IMR-90 (cell line): ENCODE results near the gene ENPP6. TPM values are rescaled to one million over a fixed set of nuclear protein-coding genes. Genes with fewer than 3 reads are reported as not detected.

ENCODE experiments used
- ATAC-seq: fragments of 200-7000 bp; cut with Tn5 transposase; 2 replicates; pipeline ENCODE4 v1.9.1; 2020; ENCODE audit warnings: low read depth, mild to moderate bottlenecking, moderate library complexity
- BruUV-seq: library from RNA; stranded (reverse); fragments of 400-500 nt; replicated peaks from 2 replicates; lab custom pipeline; 2021; lab: Mats Ljungman, UMichigan
- CTCF ChIA-PET: fragments of 300-600 bp; formaldehyde crosslinking; extraction: SDS; loops from one replicate; lab custom pipeline; 2021; ENCODE audit warnings: antibody characterized with exemption; lab: Yijun Ruan, JAX
- POLR2A ChIA-PET: fragments of 300-600 bp; sonication (Branson Sonifier 250); formaldehyde crosslinking; loops from one replicate; lab custom pipeline; 2022; ENCODE audit warnings: antibody characterized with exemption; ENCODE audit not compliant: unreplicated experiment; lab: Charles Lee
- DNase-seq: peaks from one replicate; pipeline ENCODE4 v3.0.0; 2013
- H2AFZ ChIP-seq: replicated peaks from 2 replicates; pipeline ENCODE3; 2013; ENCODE audit warnings: low read length, mild to moderate bottlenecking; ENCODE audit not compliant: poor library complexity
- H2AK5ac ChIP-seq: 2 replicates; pipeline ENCODE4 v1.6.1; 2013; ENCODE audit warnings: low read depth, low read length, inconsistent platforms
- H2AK9ac ChIP-seq: replicated peaks from 2 replicates; pipeline ENCODE3; 2013; ENCODE audit warnings: mild to moderate bottlenecking, low read depth, low read length, moderate library complexity; ENCODE audit not compliant: poor library complexity
- H2BK120ac ChIP-seq: 2 replicates; pipeline ENCODE4 v1.6.1; 2013; ENCODE audit warnings: low read depth, low read length, inconsistent platforms
- H2BK15ac ChIP-seq: 3 replicates; pipeline ENCODE4 v1.6.1; 2013; ENCODE audit warnings: low read depth, low read length, inconsistent platforms
- H2BK20ac ChIP-seq: 2 replicates; pipeline ENCODE4 v1.6.1; 2013; ENCODE audit warnings: low read depth, mild to moderate bottlenecking, inconsistent platforms, low read length, moderate library complexity
- H2BK5ac ChIP-seq: 2 replicates; pipeline ENCODE4 v1.6.1; 2013; ENCODE audit warnings: mild to moderate bottlenecking, low read depth, low read length, inconsistent platforms; ENCODE audit not compliant: poor library complexity, severe bottlenecking
- H3K14ac ChIP-seq: replicated peaks from 2 replicates; pipeline ENCODE4 v1.6.1; 2013; ENCODE audit warnings: low read depth, low read length, inconsistent platforms
- H3K18ac ChIP-seq: 2 replicates; pipeline ENCODE4 v1.6.1; 2013; ENCODE audit warnings: low read depth, low read length, control low read depth
- H3K23ac ChIP-seq: 2 replicates; pipeline ENCODE4 v1.6.1; 2013; ENCODE audit warnings: low read depth, low read length, inconsistent platforms
- H3K27ac ChIP-seq: 2 replicates; pipeline ENCODE4 v1.5.1; 2013; ENCODE audit warnings: mild to moderate bottlenecking, control low read depth, low read length; ENCODE audit not compliant: insufficient read depth
- H3K27me3 ChIP-seq: 2 replicates; pipeline ENCODE4 v1.6.1; 2013; ENCODE audit warnings: low read length; ENCODE audit not compliant: control insufficient read depth, insufficient read depth
- H3K36me3 ChIP-seq: 2 replicates; pipeline ENCODE4 v1.6.1; 2013; ENCODE audit warnings: low read length, mixed read lengths; ENCODE audit not compliant: control insufficient read depth, insufficient read depth
- H3K4ac ChIP-seq: 2 replicates; pipeline ENCODE4 v1.6.1; 2013; ENCODE audit warnings: low read depth, low read length, inconsistent platforms
- H3K4me1 ChIP-seq: 2 replicates; pipeline ENCODE4 v1.6.1; 2013; ENCODE audit warnings: low read length, mixed read lengths; ENCODE audit not compliant: control insufficient read depth, insufficient read depth
- H3K4me2 ChIP-seq: 2 replicates; pipeline ENCODE4 v1.6.1; 2013; ENCODE audit warnings: low read depth, mild to moderate bottlenecking, control low read depth, low read length, moderate library complexity
- H3K4me3 ChIP-seq: 2 replicates; pipeline ENCODE4 v1.5.1; 2013; ENCODE audit warnings: low read depth, mild to moderate bottlenecking, control low read depth, low read length, moderate library complexity; ENCODE audit not compliant: insufficient read depth
- H3K56ac ChIP-seq: 2 replicates; pipeline ENCODE4 v1.6.1; 2013; ENCODE audit warnings: low read length, inconsistent platforms; ENCODE audit not compliant: insufficient read depth; ENCODE audit errors: extremely low read depth
- H3K79me1 ChIP-seq, 2 experiments: 2 replicates each; pipeline ENCODE4 v1.6.1; 2013; ENCODE audit warnings: low read length in 2 of 2, inconsistent platforms in 1 of 2, low read depth in 1 of 2
- H3K9ac ChIP-seq: 2 replicates; pipeline ENCODE4 v1.6.1; 2013; ENCODE audit warnings: low read depth, low read length, control low read depth
- H3K9me1 ChIP-seq: 2 replicates; pipeline ENCODE4 v1.6.1; 2013; ENCODE audit warnings: low read length, inconsistent platforms; ENCODE audit not compliant: insufficient read depth
- H3K9me3 ChIP-seq: 2 replicates; pipeline ENCODE4 v1.6.1; 2013; ENCODE audit warnings: low read length; ENCODE audit not compliant: control insufficient read depth, insufficient read depth
- H4K20me1 ChIP-seq: 2 replicates; pipeline ENCODE4 v1.6.1; 2013; ENCODE audit warnings: low read length, inconsistent platforms; ENCODE audit not compliant: insufficient read depth
- H4K5ac ChIP-seq: 2 replicates; pipeline ENCODE4 v1.6.1; 2013; ENCODE audit warnings: mild to moderate bottlenecking, low read depth, low read length, control low read depth
- H4K8ac ChIP-seq, 2 experiments: 2 replicates each; pipeline ENCODE4 v1.6.1; 2013; ENCODE audit warnings: low read depth in 2 of 2, low read length in 2 of 2, control low read depth in 1 of 2, inconsistent platforms in 1 of 2
- H4K91ac ChIP-seq: 2 replicates; pipeline ENCODE4 v1.6.1; 2013; ENCODE audit warnings: low read depth, low read length, inconsistent platforms; ENCODE audit not compliant: insufficient read depth
- BHLHE40 ChIP-seq: fragments of 150-350 bp; IDR thresholded peaks from 2 replicates; pipeline ENCODE4 v1.6.1; 2016; ENCODE audit warnings: mild to moderate bottlenecking, low read depth, low read length
- CEBPB ChIP-seq: IDR thresholded peaks from 2 replicates; pipeline ENCODE4 v1.6.1; 2012; ENCODE audit warnings: low read depth, low read length, improper control_type of control experiment
- CHD1 ChIP-seq: IDR thresholded peaks from 2 replicates; pipeline ENCODE4 v1.6.1; 2012; ENCODE audit warnings: low read depth, low read length, improper control_type of control experiment
- MAFK ChIP-seq: IDR thresholded peaks from 2 replicates; pipeline ENCODE4 v1.6.1; 2012; ENCODE audit warnings: low read depth, low read length, improper control_type of control experiment
- MAZ ChIP-seq: IDR thresholded peaks from 2 replicates; pipeline ENCODE4 v1.6.1; 2012; ENCODE audit warnings: low read depth, mild to moderate bottlenecking, low read length, improper control_type of control experiment, moderate library complexity, borderline replicate concordance
- MXI1 ChIP-seq: IDR thresholded peaks from 2 replicates; pipeline ENCODE4 v1.6.1; 2012; ENCODE audit warnings: low read depth, mild to moderate bottlenecking, low read length, moderate library complexity, borderline replicate concordance
- NFE2L2 ChIP-seq: fragments of 150-350 bp; IDR thresholded peaks from 2 replicates; pipeline ENCODE4 v1.6.1; 2016; ENCODE audit warnings: low read depth, mild to moderate bottlenecking, low read length
- RCOR1 ChIP-seq: IDR thresholded peaks from 2 replicates; pipeline ENCODE4 v1.6.1; 2012; ENCODE audit warnings: mild to moderate bottlenecking, low read length, improper control_type of control experiment; ENCODE audit not compliant: insufficient replicate concordance
- WGBS, 2 experiments: methylation state at CpG; one replicate each; pipeline versions ENCODE4 v1.1.5 to v1.1.7; 2013; ENCODE audit warnings: missing lambda C conversion rate in 2 of 2; ENCODE audit not compliant: insufficient read length in 1 of 2; ENCODE audit errors: extremely low coverage in 2 of 2; 5-methylcytosine and 5-hydroxymethylcytosine counted together
- dilution Hi-C: fragments of 300-500 bp; cut with HindIII; formaldehyde crosslinking; loops from one replicate; pipeline ENCODE4 v1.14.3; 2018; ENCODE audit warnings: low sequenced_read_pairs; ENCODE audit not compliant: unreplicated experiment
- in situ Hi-C: fragments of 300-500 bp; cut with MboI; formaldehyde crosslinking; loops from 3 replicates; pipeline ENCODE4 v1.14.3; 2019; ENCODE audit warnings: low sequenced_read_pairs, inconsistent platforms, mixed read lengths
- intact Hi-C: fragments of 100-400 bp; cut with micrococcal nuclease; formaldehyde crosslinking; loops from 2 replicates; pipeline ENCODE4 v1.10.0; 2022
- polyA plus RNA-seq, 3 experiments: library from polyadenylated mRNA; depleted of rRNA; stranded (reverse); fragments of >200 nt; gene quantifications; 2 replicates each; pipeline ENCODE4 v1.2.3, GENCODE V29; 2012; ENCODE audit warnings: low replicate concordance in 1 of 3
- total RNA-seq: library from RNA; depleted of rRNA; stranded (reverse); fragments of >200 nt; gene quantifications from 2 replicates; pipeline ENCODE4 v1.2.3, GENCODE V29; 2012
- TF ChIP-seq, protein P1 (sequence below): conservative IDR thresholded peaks from 2 replicates; pipeline ENCODE4 v1.5.1; 2012; ENCODE audit warnings: mild to moderate bottlenecking, low read depth, low read length, improper control_type of control experiment
- TF ChIP-seq, protein P2 (sequence below): fragments of 150-350 bp; IDR thresholded peaks from 2 replicates; pipeline ENCODE4 v1.6.1; 2017; ENCODE audit warnings: mild to moderate bottlenecking, antibody characterized with exemption, low read length, low read depth
- TF ChIP-seq, protein P3 (sequence below): fragments of 150-350 bp; IDR thresholded peaks from 2 replicates; pipeline ENCODE4 v1.6.1; 2016; ENCODE audit warnings: low read depth, mild to moderate bottlenecking, low read length, moderate library complexity, borderline replicate concordance

Gene ENPP6
- total and polyA plus RNA-seq, 2 of the 4 experiments (the other 2 are of a cell fraction): not detected

DNA sequence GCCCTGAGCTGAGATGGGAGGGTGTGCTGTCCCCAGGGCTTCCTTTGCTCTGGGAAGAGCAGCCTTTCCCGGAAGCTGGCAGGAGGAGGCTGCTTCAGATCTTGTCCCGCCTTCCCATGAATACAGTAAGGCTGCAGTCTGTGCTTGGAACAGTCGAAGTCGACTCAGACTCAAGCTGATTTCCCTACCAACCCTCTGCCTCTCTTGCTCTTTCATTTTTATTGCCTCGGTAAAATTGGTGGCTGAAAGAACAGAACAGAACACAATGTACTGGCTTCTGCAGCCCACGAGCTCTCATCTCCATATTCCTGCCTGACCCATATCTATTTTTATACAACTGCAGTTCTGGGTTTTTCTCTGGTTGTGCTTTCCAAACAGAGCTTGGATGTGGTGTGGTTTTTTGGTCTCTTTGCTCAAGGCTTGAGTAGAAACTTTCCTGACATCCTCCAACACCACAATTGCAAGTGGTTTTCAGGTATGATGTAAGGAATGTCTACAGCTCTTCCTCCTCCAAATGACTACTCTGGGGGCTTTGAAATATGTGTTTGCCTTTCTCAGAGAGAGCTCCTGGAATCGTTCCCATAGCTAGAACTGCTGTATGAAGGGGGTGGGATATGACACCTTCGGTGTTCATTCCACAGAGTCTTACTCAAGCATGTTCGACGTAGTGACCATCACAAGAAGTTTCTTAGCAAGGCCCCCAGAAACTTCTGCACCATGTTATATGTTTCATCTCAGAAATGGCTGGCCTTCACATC is 61.3 kb downstream of the ENPP6 start:
- H3K14ac ChIP-seq: no peak overlapping the region
- no peak overlapping the region for H3K18ac ChIP-seq
- DNase-seq: no peak
- no peak overlapping the region for H3K4me3 ChIP-seq
- H3K79me1 ChIP-seq: no peaks in the 10 kb centered on the region
- dilution Hi-C loops: no loop called here
- H2BK5ac ChIP-seq: no peak overlapping the region
- 50% methylated on average over 3 of the region's 10 CpGs; no CpG with 5 or more reads in 1 of the 2 experiments for WGBS, 2 experiments
- H3K4me1 ChIP-seq: no peaks in the 10 kb centered on the region
- H4K5ac ChIP-seq: no peak overlapping the region
- H3K27me3 ChIP-seq: peaks cover 2% of the 10 kb centered on the region; the same call in 1 of the 2 replicates
- no peak overlapping the region for H3K27ac ChIP-seq
- no peak overlapping the region for H2AK5ac ChIP-seq
- no peak overlapping the region for H3K4ac ChIP-seq
- H3K9ac ChIP-seq: no peak overlapping the region
- in situ Hi-C loops: no loop called here
- no peak overlapping the region for H2BK120ac ChIP-seq
- no peaks in the 10 kb centered on the region for H3K36me3 ChIP-seq
- no TSS peak for BruUV-seq
- no peak for ATAC-seq
- H3K9me3 ChIP-seq: no peaks in the 10 kb centered on the region
- H3K4me2 ChIP-seq: no peak overlapping the region
- no peak overlapping the region for H2AFZ ChIP-seq
- H3K56ac ChIP-seq: no peak overlapping the region
- no peak overlapping the region for H2BK20ac ChIP-seq
- H2AK9ac ChIP-seq: no peak overlapping the region
- TF ChIP-seq, protein P1, sequence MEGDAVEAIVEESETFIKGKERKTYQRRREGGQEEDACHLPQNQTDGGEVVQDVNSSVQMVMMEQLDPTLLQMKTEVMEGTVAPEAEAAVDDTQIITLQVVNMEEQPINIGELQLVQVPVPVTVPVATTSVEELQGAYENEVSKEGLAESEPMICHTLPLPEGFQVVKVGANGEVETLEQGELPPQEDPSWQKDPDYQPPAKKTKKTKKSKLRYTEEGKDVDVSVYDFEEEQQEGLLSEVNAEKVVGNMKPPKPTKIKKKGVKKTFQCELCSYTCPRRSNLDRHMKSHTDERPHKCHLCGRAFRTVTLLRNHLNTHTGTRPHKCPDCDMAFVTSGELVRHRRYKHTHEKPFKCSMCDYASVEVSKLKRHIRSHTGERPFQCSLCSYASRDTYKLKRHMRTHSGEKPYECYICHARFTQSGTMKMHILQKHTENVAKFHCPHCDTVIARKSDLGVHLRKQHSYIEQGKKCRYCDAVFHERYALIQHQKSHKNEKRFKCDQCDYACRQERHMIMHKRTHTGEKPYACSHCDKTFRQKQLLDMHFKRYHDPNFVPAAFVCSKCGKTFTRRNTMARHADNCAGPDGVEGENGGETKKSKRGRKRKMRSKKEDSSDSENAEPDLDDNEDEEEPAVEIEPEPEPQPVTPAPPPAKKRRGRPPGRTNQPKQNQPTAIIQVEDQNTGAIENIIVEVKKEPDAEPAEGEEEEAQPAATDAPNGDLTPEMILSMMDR: no peak
- no peak for TF ChIP-seq MAZ
- no peak for TF ChIP-seq BHLHE40
- no peak for TF ChIP-seq RCOR1
- no peak for TF ChIP-seq MAFK
- TF ChIP-seq CEBPB: no peak
- TF ChIP-seq, protein P2, sequence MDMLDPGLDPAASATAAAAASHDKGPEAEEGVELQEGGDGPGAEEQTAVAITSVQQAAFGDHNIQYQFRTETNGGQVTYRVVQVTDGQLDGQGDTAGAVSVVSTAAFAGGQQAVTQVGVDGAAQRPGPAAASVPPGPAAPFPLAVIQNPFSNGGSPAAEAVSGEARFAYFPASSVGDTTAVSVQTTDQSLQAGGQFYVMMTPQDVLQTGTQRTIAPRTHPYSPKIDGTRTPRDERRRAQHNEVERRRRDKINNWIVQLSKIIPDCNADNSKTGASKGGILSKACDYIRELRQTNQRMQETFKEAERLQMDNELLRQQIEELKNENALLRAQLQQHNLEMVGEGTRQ: no peak
- TF ChIP-seq, protein P3, sequence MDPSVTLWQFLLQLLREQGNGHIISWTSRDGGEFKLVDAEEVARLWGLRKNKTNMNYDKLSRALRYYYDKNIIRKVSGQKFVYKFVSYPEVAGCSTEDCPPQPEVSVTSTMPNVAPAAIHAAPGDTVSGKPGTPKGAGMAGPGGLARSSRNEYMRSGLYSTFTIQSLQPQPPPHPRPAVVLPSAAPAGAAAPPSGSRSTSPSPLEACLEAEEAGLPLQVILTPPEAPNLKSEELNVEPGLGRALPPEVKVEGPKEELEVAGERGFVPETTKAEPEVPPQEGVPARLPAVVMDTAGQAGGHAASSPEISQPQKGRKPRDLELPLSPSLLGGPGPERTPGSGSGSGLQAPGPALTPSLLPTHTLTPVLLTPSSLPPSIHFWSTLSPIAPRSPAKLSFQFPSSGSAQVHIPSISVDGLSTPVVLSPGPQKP: no peak
- no peak for TF ChIP-seq CHD1
- no peak for TF ChIP-seq NFE2L2
- TF ChIP-seq MXI1: no peak
- no peak overlapping the region for H3K23ac ChIP-seq
- intact Hi-C loops: no loop called here
- CTCF ChIA-PET: no interaction called here
- no peaks in the 10 kb centered on the region for H4K20me1 ChIP-seq
- no peaks in the 10 kb centered on the region for H3K9me1 ChIP-seq
- no peak overlapping the region for H4K8ac ChIP-seq
- no peak overlapping the region for H2BK15ac ChIP-seq
- POLR2A ChIA-PET: no interaction called here
- no peak overlapping the region for H4K91ac ChIP-seq
